Ectodermal cell (in vitro differentiated cells): ENCODE results near the gene C19orf25.
"Not testable (repeated sequence)": the region's sequence is repeated elsewhere in the genome, so short reads cannot be mapped to it uniquely, and the experiment has no call there.

Experiments used
- H3K27ac ChIP-seq: 2 replicates; pipeline ENCODE4 v1.7.0; 2013; ENCODE audit warnings: mild to moderate bottlenecking, low read depth, low read length; ENCODE audit not compliant: insufficient read depth, poor library complexity, severe bottlenecking
- H3K27me3 ChIP-seq: 2 replicates; pipeline ENCODE4 v1.7.0; 2013; ENCODE audit warnings: mild to moderate bottlenecking, low read length; ENCODE audit not compliant: insufficient read depth, control insufficient read depth, poor library complexity, severe bottlenecking
- H3K36me3 ChIP-seq: one replicate; pipeline ENCODE4 v1.7.0; 2013; ENCODE audit warnings: low read length; ENCODE audit not compliant: control insufficient read depth, insufficient read depth
- H3K4me1 ChIP-seq: one replicate; pipeline ENCODE4 v1.7.0; 2013; ENCODE audit warnings: low read length; ENCODE audit not compliant: control insufficient read depth, insufficient read depth
- H3K4me3 ChIP-seq: 2 replicates; pipeline ENCODE4 v1.7.0; 2013; ENCODE audit warnings: low read depth, low read length, control low read depth; ENCODE audit not compliant: insufficient read depth
- H3K9me3 ChIP-seq: 2 replicates; pipeline ENCODE4 v1.7.0; 2013; ENCODE audit warnings: mild to moderate bottlenecking, low read length, moderate library complexity; ENCODE audit not compliant: control insufficient read depth
- WGBS, 2 experiments: methylation state at CpG; one replicate each; pipeline ENCODE4 v1.1.7; 2013; ENCODE audit warnings: missing lambda C conversion rate in 2 of 2; 5-methylcytosine and 5-hydroxymethylcytosine counted together

C19orf25 gene

DNA sequence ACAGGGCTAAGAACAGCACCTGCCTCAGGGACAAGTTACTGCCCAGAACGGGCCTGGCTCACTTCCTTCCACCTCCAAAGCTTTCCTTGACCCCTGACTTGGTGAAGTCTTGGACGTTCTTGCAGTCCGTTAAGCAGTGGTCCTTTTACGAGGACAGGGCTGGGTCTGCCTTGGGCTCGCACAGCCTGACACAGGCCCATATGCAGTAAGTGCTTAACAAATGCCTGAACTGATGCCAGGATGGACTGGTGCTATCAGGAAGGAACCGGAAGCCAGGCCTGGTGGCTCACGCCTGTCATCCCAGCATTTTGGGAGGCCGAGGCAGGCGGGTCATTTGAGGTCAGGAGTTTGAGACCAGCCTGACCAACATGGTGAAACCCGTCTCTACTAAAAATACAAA lies 43.0 kb upstream of the C19orf25 start:
- no peaks in the 10 kb centered on the region for H3K9me3 ChIP-seq
- H3K27ac ChIP-seq, result no peak overlapping the region
- no peaks in the 10 kb centered on the region for H3K4me1 ChIP-seq
- WGBS, 2 experiments, result 81 to 87% methylated on average over 9 to 10 of the region's 10 CpGs
- peaks cover 64% of the 10 kb centered on the region for H3K27me3 ChIP-seq
- H3K4me3 ChIP-seq, result no peak overlapping the region
- H3K36me3 ChIP-seq, result no peaks in the 10 kb centered on the region

DNA sequence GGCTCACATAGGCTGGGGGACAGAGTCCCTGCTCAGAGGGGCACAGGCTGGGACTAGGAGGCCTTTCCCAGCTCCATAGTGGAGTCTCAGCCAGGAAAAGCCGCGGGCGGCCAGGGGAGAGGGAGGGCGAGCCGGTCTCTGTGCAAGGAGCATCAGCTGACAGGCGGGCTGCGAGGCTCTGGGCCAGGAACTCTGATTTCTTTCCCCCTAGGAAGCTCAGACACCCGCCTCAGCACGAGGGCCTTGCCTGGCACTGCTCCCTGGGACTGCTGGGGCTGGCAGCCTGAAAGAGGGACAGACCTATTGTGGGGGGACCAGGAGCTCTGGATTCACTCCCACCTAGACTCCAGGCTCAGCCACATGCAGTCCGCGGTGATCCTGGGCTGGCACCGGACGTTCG lies 42.6 kb upstream of the C19orf25 start:
- Histone ChIP-seq H3K9me3 (no peaks in the 10 kb centered on the region), H3K27ac (no peak overlapping the region), H3K4me3 (no peak overlapping the region), H3K27me3 (peaks cover 60% of the 10 kb centered on the region), H3K36me3 (no peaks in the 10 kb centered on the region), H3K4me1 (no peaks in the 10 kb centered on the region)
- 78% methylated on average over 14 of the region's 14 CpGs for WGBS, 2 experiments

- H3K27ac ChIP-seq, result no peak overlapping the region
- H3K27me3 ChIP-seq, result peaks cover 53% of the 10 kb centered on the region
- H3K9me3 ChIP-seq, result no peaks in the 10 kb centered on the region
- H3K36me3 ChIP-seq, result no peaks in the 10 kb centered on the region
- no peaks in the 10 kb centered on the region for H3K4me1 ChIP-seq
- WGBS, 2 experiments, result 86 to 87% methylated on average over 17 of the region's 17 CpGs
- H3K4me3 ChIP-seq, result no peak overlapping the region
Measured at GRCh38 chr19:1520203-1520780, 41.3 kb upstream of the C19orf25 start.

DNA sequence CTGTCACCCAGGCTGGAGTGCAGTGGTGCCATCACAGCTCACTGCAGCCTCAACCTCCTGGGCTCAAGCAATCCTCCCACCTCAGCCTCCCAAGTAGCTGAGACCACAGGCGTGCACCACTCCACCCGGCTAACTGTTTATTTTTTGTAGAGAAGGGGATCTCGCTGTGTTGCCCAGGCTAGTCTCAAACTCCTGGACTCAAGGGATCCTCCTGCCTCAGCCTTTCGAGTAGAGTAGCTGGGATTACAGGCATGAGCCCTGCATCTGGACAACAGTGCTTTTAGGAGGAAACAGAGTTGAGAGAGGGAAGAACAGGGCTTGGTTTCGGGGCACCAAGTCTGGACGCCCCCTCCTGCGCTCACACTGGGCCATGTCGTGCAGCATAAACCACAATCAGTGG lies 40.8 kb upstream of the C19orf25 start:
- 89 to 90% methylated on average over 8 of the region's 8 CpGs for WGBS, 2 experiments
- H3K4me3 ChIP-seq, H3K9me3 ChIP-seq, H3K36me3 ChIP-seq, H3K27ac ChIP-seq, H3K4me1 ChIP-seq: not testable (repeated sequence)
- H3K27me3 ChIP-seq, result peaks cover 53% of the 10 kb centered on the region

GRCh38 chr19:1518471-1518870 lies 39.5 kb upstream of the C19orf25 start:
- WGBS, 2 experiments, result 84 to 85% methylated on average over 4 of the region's 4 CpGs
- H3K9me3 ChIP-seq, result no peaks in the 10 kb centered on the region
- no peaks in the 10 kb centered on the region for H3K36me3 ChIP-seq
- H3K4me1 ChIP-seq, result no peaks in the 10 kb centered on the region
- H3K27me3 ChIP-seq, result peaks cover 53% of the 10 kb centered on the region
- H3K4me3 ChIP-seq, result no peak overlapping the region
- H3K27ac ChIP-seq, result no peak overlapping the region

DNA sequence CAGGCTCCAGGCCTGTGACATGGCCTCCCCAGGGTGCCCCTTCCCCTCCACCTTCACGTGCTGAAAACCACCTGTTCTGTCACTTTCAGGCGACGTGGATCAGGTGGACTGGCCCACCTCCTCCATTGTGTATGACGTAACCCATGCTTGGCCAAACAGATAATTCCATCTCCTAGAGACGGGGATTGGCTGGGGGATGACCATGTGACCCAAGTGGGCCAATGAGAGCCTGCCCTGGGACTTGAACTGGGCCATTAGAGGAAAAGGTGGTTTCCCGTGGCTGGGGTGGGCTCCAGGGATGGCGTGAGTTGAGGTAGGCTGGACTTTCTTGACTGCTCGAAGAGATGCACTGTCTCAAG lies 37.4 kb upstream of the C19orf25 start:
- H3K27ac ChIP-seq, result no peak overlapping the region

GRCh38 chr19:1514986-1515721 lies 36.1 kb upstream of the C19orf25 start:
- Histone ChIP-seq H3K36me3 (no peaks in the 10 kb centered on the region), H3K27ac (no peak overlapping the region), H3K9me3 (no peaks in the 10 kb centered on the region), H3K27me3 (peaks cover 60% of the 10 kb centered on the region), H3K4me3 (no peak overlapping the region), H3K4me1 (peaks cover 9% of the 10 kb centered on the region)
- 81 to 82% methylated on average over 13 to 14 of the region's 14 CpGs for WGBS, 2 experiments

More for the DNA sequence above, 37.4 kb upstream of the C19orf25 start:
- no peak overlapping the region for H3K4me3 ChIP-seq
- no peaks in the 10 kb centered on the region for H3K9me3 ChIP-seq
- 83 to 84% methylated on average over 8 of the region's 8 CpGs for WGBS, 2 experiments
- H3K27me3 ChIP-seq, result peaks cover 53% of the 10 kb centered on the region
- H3K36me3 ChIP-seq, result no peaks in the 10 kb centered on the region
- no peaks in the 10 kb centered on the region for H3K4me1 ChIP-seq

GRCh38 chr19:1514295-1514661 lies 35.3 kb upstream of the C19orf25 start:
- WGBS, 2 experiments, result 71 to 77% methylated on average over 10 of the region's 10 CpGs
- Histone ChIP-seq H3K36me3 (no peaks in the 10 kb centered on the region), H3K9me3 (no peaks in the 10 kb centered on the region), H3K27ac (no peak overlapping the region), H3K4me1 (peaks cover 11% of the 10 kb centered on the region), H3K4me3 (no peak overlapping the region), H3K27me3 (peaks cover 59% of the 10 kb centered on the region)

- Histone ChIP-seq H3K4me1 (peaks cover 11% of the 10 kb centered on the region), H3K36me3 (no peaks in the 10 kb centered on the region), H3K27me3 (peaks cover 62% of the 10 kb centered on the region), H3K4me3 (no peak overlapping the region), H3K27ac (no peak overlapping the region), H3K9me3 (no peaks in the 10 kb centered on the region)
- WGBS, 2 experiments, result 19 to 21% methylated on average over 52 of the region's 52 CpGs
Measured at GRCh38 chr19:1513499-1514294, 34.7 kb upstream of the C19orf25 start.
